GM12873 (cell line): Measurements from ENCODE around the gene SETD9.

ENCODE experiments used
- TF ChIP-seq, protein P1 (sequence below): IDR thresholded peaks from 2 replicates; pipeline ENCODE4 v1.5.1; 2012; ENCODE audit warnings: low read depth, mild to moderate bottlenecking, moderate library complexity, low read length, control low read depth; ENCODE audit not compliant: insufficient read depth; ENCODE audit errors: missing control alignments

The SETD9 gene

DNA sequence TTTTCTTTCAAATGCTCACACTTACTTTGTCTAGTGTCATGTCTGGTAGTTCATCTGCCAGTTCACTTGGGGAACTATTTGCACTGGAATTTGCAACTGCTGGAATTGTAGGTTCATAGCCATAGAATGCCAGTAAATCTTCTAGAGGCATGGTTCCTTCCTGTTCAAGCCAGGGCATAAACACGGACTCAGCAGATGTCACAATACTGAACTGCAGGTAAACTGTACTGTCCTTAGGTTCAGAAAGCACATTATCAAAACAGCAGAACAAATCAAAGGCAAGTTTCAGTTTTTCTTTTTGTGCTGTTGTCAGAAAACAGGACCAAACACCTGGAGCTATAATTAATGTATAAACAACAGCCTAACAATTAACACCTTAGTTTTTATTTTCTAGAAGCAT lies 29.5 kb downstream of the SETD9 start:
- TF ChIP-seq, protein P1, sequence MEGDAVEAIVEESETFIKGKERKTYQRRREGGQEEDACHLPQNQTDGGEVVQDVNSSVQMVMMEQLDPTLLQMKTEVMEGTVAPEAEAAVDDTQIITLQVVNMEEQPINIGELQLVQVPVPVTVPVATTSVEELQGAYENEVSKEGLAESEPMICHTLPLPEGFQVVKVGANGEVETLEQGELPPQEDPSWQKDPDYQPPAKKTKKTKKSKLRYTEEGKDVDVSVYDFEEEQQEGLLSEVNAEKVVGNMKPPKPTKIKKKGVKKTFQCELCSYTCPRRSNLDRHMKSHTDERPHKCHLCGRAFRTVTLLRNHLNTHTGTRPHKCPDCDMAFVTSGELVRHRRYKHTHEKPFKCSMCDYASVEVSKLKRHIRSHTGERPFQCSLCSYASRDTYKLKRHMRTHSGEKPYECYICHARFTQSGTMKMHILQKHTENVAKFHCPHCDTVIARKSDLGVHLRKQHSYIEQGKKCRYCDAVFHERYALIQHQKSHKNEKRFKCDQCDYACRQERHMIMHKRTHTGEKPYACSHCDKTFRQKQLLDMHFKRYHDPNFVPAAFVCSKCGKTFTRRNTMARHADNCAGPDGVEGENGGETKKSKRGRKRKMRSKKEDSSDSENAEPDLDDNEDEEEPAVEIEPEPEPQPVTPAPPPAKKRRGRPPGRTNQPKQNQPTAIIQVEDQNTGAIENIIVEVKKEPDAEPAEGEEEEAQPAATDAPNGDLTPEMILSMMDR: no peak

DNA sequence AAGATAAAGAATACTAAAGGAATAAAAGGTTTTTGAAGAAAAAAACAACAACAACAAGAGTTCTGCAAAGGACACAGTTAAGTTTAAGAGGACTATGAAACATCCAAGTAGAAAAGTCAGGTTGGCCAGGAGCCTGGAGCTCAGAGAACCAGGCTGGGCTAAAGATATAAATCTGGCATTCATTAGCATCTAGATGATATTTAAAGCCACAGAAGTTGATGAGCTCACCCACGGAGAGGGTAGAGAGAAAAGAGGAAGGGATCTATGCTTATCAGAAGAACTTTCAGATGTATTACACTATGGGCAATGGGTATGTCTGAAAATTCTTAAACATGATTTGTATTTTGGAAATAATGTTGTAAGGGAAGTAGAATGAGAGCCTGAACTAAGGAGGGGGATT lies 32.6 kb downstream of the SETD9 start:
- TF ChIP-seq, protein P1: no peak

DNA sequence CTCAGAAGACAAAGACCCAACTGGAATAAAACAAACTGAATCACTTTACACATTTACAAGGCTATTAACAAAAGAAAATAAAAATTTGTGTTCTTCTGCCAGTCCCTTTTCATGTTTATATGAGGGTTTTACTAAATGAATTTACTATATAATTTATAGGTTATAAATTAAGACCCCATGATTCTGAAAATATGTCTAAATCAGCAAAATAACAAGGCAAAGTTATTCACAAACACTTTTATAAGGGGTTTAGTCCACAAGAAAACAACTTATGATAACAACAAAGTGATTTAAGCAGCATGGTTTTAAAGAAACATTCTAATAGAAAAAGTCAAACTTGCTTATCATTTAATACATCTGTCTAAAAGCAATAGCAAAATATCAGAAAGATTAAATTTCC lies 37.7 kb downstream of the SETD9 start:
- TF ChIP-seq, protein P1: no peak

DNA sequence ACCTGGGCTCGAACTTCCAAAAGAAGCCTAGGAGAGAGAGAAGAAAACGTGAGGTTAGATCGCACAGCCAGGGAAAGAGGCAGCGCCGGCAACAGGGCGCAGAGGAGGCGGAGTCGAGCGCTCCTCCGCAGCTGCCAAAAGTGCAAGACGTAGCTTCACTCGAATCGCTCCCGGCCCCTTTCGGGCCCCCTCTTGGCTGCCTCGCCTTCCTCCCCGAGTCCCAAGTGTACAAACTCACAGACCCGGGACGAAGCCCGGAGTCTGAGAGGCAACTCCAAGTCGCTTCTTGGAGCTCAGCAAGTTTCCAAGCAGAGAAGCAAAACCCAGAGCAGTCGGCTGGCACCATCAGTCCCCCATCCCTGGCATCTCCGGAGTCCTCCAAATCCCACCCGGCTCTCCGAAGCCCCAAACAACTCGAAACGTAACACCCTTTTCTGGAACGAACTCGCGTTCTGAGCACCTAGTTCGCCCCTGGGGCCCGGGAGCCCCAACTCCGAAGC lies 41.3 kb downstream of the SETD9 start:
- TF ChIP-seq, protein P1: no peak

DNA sequence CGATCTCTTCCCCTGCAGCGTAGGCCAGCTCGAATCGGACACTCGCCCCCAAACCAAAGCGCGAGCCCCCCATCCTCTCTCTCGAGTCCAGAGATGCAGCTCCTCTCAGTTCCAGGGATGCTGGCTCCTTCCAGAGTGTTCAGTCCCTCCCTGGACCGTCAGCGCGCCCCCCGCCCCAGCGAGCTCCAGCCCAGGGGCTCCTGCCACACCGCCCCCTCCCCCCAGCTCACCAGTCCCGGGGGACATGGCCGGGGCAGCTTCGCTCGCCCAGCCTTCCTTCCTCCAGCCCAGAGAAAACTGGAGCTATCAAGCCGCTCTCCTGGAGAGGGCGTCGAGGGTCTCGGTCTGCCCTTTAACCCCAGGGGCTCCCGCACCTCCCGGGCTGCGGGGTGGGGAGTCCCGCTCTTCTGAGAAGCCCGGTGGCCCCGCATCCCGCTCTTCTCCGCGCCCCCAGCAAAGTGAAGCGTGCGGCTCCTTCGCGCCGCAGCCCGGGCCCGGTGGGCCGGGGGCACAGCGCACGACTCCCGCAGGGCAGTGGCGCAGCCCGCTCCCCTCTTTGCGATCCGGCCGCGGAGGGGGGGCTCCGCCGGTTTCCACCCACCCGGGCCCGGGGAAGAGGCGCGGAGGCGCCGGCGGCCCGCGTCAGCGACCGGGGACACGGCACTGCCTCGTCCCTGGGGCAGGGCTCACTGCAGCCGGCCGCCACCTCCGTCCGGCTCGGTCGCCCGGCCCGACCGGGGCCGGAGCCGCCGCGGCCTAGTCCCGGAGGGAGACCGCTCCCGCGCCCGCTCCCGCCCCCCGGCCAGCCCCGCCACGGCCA lies 41.9 kb downstream of the SETD9 start:
- TF ChIP-seq, protein P1: no peak

DNA sequence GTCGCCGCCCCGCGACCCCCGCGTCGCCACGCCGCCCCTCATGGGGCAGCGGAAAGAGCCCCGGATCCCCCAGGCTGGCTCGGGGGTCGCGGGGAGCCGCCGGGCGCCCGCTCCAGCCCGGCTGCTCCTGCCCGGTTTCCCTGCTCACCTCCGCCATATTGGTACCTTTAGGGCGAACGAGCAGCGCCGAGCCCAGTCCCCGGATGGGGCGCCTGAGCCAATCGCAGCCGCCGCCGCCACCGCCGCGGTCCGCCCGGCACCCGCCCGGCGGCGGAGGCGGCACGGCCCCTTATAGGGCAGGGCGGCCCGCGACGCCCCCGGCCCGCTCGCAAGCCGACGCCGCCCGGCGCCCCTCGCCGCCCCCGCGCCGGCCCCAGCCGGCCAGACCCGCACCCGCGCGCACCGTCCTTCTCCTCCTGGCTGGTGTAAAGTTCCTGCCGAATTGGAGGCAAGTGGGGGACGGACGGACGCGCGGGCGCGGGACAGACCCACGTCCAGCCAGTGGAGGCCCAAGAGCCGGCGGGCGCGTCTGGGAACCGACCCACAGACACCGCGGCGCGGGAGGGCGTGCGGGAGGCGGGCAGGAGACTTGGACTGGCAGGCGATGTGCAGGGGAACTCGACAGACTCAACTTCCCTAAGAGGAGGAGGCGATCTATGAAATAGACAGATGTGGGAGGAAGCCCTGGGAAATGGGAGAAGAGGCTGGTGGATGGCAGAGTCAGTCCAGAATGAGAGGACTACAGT lies 42.7 kb downstream of the SETD9 start, which contains the start of gene MIER3:
MIER3 (minus strand) TSS at position 178 of the 746 bp plus-strand sequence; CDS start at position 157, 21 bp downstream.
- TF ChIP-seq, protein P1: no peak

DNA sequence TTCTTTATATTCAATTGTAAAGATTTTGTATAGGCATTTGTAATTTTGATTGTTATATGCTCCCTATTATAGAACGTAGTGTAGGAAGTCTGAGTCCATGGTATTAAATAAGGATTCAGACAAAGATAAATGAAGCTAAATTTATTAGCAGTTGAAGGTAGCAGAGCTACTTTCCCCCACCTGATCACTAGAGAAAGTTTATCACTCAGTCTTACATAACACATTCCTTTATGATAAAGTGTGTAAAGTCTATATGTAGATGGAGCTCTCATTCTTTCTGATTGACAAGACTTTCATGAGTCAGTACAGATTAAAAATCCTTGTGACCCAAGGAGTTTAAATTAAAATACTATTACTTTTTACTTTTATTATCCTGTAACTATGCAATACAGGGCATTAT lies 44.9 kb downstream of the SETD9 start:
- TF ChIP-seq, protein P1: no peak
